Renal cortical epithelial cell (primary cell): ENCODE measurements around the gene TFE3. TPM values are rescaled to one million over a fixed set of nuclear protein-coding genes. Genes with fewer than 3 reads are reported as not detected.
"Not testable (repeated sequence)": the region's sequence is repeated elsewhere in the genome, so short reads cannot be mapped to it uniquely, and the experiment has no call there.

Experiments used
- DNase-seq: peaks from one replicate; pipeline ENCODE4 v3.0.0-alpha.2; 2011; ENCODE audit warnings: low read depth
- total RNA-seq: library from RNA; depleted of rRNA; stranded (reverse); fragments of >200 nt; gene quantifications from 2 replicates; pipeline ENCODE4 v1.2.3, GENCODE V29; 2014

TFE3 gene
- total RNA-seq, 1 donor from 2014 or later = 72.0 TPM

GRCh38 chrX:49001521-49002090 lies 41.6 kb downstream of the TFE3 start:
- peak; percentile 11 for DNase-seq

GRCh38 chrX:49000636-49001035 lies 42.5 kb downstream of the TFE3 start:
- DNase-seq = no peak

DNA sequence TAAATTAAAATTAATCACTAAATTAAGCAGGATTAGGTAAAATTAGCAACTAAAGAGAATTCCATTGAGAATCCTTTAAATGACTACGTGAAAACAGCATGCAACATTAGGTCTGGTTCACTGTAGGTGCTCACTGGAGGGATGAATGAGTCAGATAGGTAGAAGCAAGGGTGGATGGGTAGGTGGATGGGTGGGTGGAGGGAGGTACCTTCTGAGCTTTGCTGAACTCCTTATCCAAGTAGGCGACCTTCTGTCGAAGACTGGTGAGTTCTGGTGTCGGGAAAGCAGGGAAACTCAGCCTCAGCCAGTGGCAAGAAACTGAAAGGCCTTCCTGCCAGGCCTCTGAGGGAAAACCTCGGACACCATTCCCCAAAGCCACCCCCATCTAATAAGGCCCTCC lies 44.1 kb downstream of the TFE3 start:
- no peak for DNase-seq

DNA sequence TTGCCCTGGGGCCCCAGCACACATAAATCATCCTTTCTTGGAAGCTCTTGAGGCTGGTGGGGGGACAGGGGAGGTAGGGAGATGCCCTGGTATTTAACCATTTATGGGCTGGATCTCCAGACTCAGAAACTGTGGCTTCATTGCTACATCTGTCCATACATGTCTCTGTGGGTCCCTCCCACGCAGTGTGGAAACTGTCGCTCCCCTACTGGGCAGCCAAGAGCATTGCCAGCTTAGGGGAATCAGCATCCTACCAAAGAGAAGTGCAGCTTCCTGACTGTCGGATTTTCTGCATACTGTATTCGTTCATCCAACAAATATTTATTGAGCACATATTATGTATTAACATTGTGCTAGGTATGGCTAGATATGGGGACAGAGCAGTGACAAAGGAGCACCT lies 44.8 kb downstream of the TFE3 start:
- DNase-seq = no peak

- DNase-seq = no peak
Observed at GRCh38 chrX:48997865-48998264, 45.3 kb downstream of the TFE3 start.

GRCh38 chrX:48997455-48997854 lies 45.7 kb downstream of the TFE3 start:
- DNase-seq = no peak

GRCh38 chrX:48996969-48997368 lies 46.2 kb downstream of the TFE3 start:
- DNase-seq = no peak

- DNase-seq = no peak
Observed at GRCh38 chrX:48992341-48992740, 50.8 kb downstream of the TFE3 start.

- no peak for DNase-seq
Observed at GRCh38 chrX:48989483-48989882, 53.7 kb downstream of the TFE3 start.

DNA sequence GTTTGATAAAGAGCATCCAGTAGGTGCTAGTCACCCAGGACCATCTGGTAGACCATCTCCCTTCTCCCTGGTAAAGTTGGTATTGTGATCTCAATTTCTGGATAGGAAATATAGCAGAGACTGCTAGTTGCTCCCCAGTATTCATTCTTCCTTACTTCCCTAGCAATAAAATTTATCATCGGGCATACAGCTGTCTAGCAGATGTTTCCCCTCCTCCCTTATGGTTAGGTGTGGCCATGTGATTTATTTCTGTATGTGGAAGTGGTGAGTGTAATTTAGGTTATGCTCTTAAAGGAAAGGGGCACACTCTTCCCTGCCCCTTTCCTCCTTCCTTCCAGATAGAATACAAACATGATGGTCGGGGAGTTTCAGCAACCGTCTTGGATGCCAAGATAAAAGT lies 59.3 kb downstream of the TFE3 start:
- no peak for DNase-seq

DNA sequence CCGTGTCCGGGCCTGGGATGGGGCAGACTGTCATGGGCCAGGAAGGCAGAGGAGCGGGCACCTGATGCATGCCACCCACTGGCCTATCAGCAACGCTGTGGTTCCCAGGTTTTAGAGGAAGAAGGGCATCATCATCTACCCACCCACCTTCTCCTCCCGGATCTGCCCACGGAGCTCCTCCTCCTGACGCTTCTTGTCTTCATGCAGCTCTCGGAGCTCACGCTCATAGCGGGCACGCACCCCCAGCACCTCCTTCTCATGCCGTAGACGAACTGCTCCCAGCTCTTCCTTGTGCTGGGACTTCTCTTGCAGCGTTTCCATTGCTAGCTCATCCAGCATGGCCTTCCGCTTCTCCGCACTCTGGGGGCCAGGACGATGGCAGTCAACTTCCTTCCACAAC lies 60.1 kb downstream of the TFE3 start:
- DNase-seq = no peak

DNA sequence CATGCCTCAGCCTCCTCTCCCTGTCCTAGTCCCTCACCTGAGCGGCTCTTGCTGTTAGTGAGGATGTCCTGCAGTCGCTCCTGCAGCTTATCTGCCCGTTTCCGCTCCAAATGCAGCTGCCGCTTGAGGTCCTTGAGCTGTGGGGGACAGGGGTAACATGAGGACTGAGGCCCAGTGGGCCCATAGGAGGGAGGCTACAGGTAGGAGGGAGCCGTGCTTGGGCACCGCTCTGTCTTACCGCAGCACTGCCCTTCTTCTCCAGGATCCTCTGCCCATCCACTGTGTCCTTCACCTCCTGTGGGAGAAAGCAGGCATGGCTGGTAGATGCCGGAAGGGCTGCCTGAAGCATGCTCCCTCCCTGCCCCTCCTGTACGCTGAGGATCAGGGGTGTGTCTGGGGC lies 62.0 kb downstream of the TFE3 start:
- no peak for DNase-seq

DNA sequence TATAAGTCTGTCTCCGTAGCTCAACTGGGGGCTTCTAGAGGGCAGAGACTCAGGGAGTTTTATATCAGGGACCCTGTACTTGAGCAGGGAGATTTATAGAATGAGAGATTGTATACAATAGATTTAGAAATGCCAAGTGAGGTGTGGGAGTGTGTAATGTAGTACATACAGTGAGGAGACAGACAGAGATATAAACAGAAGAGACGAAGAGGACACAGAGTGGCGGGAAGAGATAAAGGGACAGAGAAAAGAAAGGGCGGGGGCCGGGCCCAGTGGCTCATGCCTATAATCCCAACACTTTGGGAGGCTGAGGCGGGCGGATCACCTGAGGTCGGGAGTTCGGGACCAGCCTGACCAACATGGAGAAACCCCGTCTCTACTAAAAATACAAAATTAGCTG lies 62.8 kb downstream of the TFE3 start:
- not testable (repeated sequence) for DNase-seq

Other genes with a start within 250 kb of the TFE3 start
- 36.3 and 54.4 TPM in 2 replicates for gene HDAC6, start 241.3 kb downstream of the TFE3 start, total RNA-seq
- 0.20 TPM in 1 of 2 replicates, not detected in the other for gene ERAS, start 216.8 kb downstream of the TFE3 start, total RNA-seq
- 2.6 and 3.6 TPM in 2 replicates for gene PCSK1N, start 207.7 kb downstream of the TFE3 start, total RNA-seq
- 23.7 and 63.7 TPM in 2 replicates for gene TIMM17B, start 145.6 kb downstream of the TFE3 start, total RNA-seq
- gene PQBP1, start 145.4 kb downstream of the TFE3 start, total RNA-seq = 46.8 and 60.3 TPM in 2 replicates
- gene SLC35A2, start 131.7 kb downstream of the TFE3 start, total RNA-seq = 24.8 and 34.1 TPM in 2 replicates
- 14.1 and 17.2 TPM in 2 replicates for gene PIM2, start 124.3 kb downstream of the TFE3 start, total RNA-seq
- 37.2 and 61.6 TPM in 2 replicates for gene OTUD5, start 85.8 kb downstream of the TFE3 start, total RNA-seq
- gene KCND1, start 71.5 kb downstream of the TFE3 start, total RNA-seq = 7.1 and 14.0 TPM in 2 replicates
- gene GRIPAP1, start 41.1 kb downstream of the TFE3 start, total RNA-seq = 29.0 and 40.7 TPM in 2 replicates
- 1.9 and 5.5 TPM in 2 replicates for gene CCDC120, start 15.6 kb upstream of the TFE3 start, total RNA-seq
- 4.3 and 9.4 TPM in 2 replicates for gene PRAF2, start 30.6 kb upstream of the TFE3 start, total RNA-seq
- 39.8 and 62.7 TPM in 2 replicates for gene WDR45, start 36.5 kb upstream of the TFE3 start, total RNA-seq
- gene GPKOW, start 80.4 kb upstream of the TFE3 start, total RNA-seq = 21.5 and 26.2 TPM in 2 replicates
- 5.3 and 8.5 TPM in 2 replicates for gene MAGIX, start 119.4 kb upstream of the TFE3 start, total RNA-seq
- 10.4 and 13.4 TPM in 2 replicates for gene PLP2, start 128.5 kb upstream of the TFE3 start, total RNA-seq
- gene PRICKLE3, start 143.0 kb upstream of the TFE3 start, total RNA-seq = 6.9 and 14.2 TPM in 2 replicates
- gene SYP, start 156.8 kb upstream of the TFE3 start, total RNA-seq = 0.10 and 0.52 TPM in 2 replicates
- 0.05 TPM in 1 of 2 replicates, not detected in the other for gene CACNA1F, start 190.0 kb upstream of the TFE3 start, total RNA-seq
- gene CCDC22, start 192.1 kb upstream of the TFE3 start, total RNA-seq = 12.6 and 14.2 TPM in 2 replicates
- gene FOXP3, start 221.4 kb upstream of the TFE3 start, total RNA-seq = 0.05 TPM in 1 of 2 replicates, not detected in the other
- 1.6 and 12.4 TPM in 2 replicates for gene PPP1R3F, start 226.4 kb upstream of the TFE3 start, total RNA-seq